Measurements from ENCODE around the gene SNX33. TPM values are rescaled to one million over a fixed set of nuclear protein-coding genes. Genes with fewer than 3 reads are reported as not detected.

The SNX33 gene
- total and polyA plus RNA-seq, 2 of the 13 experiments (the other 11 are each of a cell fraction or from before 2014, with no cell fraction given) = 11.0 to 11.6 TPM

GRCh38 chr15:75674366-75674765, 26.7 kb downstream of the SNX33 start:
- no peak overlapping the region for H3K27ac ChIP-seq (ENCODE audit: extremely low read length, insufficient read depth, low read length)
- DNase-seq (ENCODE audit: low spot score) = no peak
- no peaks in the 10 kb centered on the region for H4K20me1 ChIP-seq (ENCODE audit: insufficient read depth, low read length)
- no TSS peak for BruUV-seq (replicated peaks)
- TF ChIP-seq TEAD3 (CRISPR knock-in tag; optimal IDR thresholded peaks at IDR 0.05; ENCODE audit: borderline replicate concordance) (no peak), ZNF292 (CRISPR knock-in tag; IDR thresholded peaks at IDR 0.05; ENCODE audit: borderline replicate concordance, low read depth) (no peak), MXD1 (CRISPR knock-in tag; IDR thresholded peaks at IDR 0.05) (no peak), ZBTB25 (CRISPR knock-in tag; IDR thresholded peaks at IDR 0.05) (no peak)
- ChIA-PET POLR2A (interaction anchor here (1.4 to 2.3 kb wide), 2 partner anchors 27 kb away, joined by 5 to 7 read pairs; partner anchors contain the start of gene SNX33), CTCF (ENCODE audit: low intra/inter-chr PET ratio, low total read pairs) (no interaction called here)
- in situ Hi-C loops (cut with HindIII; ENCODE audit: extremely low pct_ligation_motif_present, low pct_unique_long_range_greater_than_20kb) (no loop called here), intact Hi-C loops (cut with micrococcal nuclease; ENCODE audit: unreplicated experiment) (no loop called here)
- H3K36me3 ChIP-seq (replicated peaks in 1 of 2; ENCODE audit: control insufficient read depth in 1 of 2, insufficient read depth in 2 of 2, low read length in 2 of 2) = no peaks in the 10 kb centered on the region
- H3K79me2 ChIP-seq (ENCODE audit: insufficient read depth, low read length) = no peaks in the 10 kb centered on the region
- no peaks in the 10 kb centered on the region for H3K9me3 ChIP-seq (ENCODE audit: low read length)
- no peak overlapping the region for H2AFZ ChIP-seq (ENCODE audit: low read length)
- peaks cover 4 to 42% of the 10 kb centered on the region in 2 experiments; a peak in 3 of 5 replicates for H3K27me3 ChIP-seq (ENCODE audit: control insufficient read depth in 1 of 2, insufficient read depth in 2 of 2, low read length in 2 of 2)
- peak overlapping the region; percentile 1; the same call in 1 of the 2 replicates for H3K4me2 ChIP-seq (ENCODE audit: low read depth, low read length)
- no peak for ATAC-seq
- H3K4me3 ChIP-seq (replicated peaks in 1 of 3; ENCODE audit: insufficient read depth in 1 of 3, low read depth in 2 of 3, low read length in 3 of 3) = no peak overlapping the region
- peaks cover 54% of the 10 kb centered on the region for H3K4me1 ChIP-seq (ENCODE audit: insufficient read depth, low read length)
- no peak overlapping the region for H3K9ac ChIP-seq (ENCODE audit: insufficient read depth, low read depth, low read length)
- WGBS (ENCODE audit: low lambda C conversion rate) = no CpG with 5 or more reads among the region's 8 CpGs
- FAIRE-seq = no peak

GRCh38 chr15:75675579-75676404, 28.1 kb downstream of the SNX33 start:
- intact Hi-C loops (cut with micrococcal nuclease; ENCODE audit: unreplicated experiment) (no loop called here), in situ Hi-C loops (cut with HindIII; ENCODE audit: extremely low pct_ligation_motif_present, low pct_unique_long_range_greater_than_20kb) (no loop called here)
- H3K36me3 ChIP-seq (replicated peaks in 1 of 2; ENCODE audit: control insufficient read depth in 1 of 2, insufficient read depth in 2 of 2, low read length in 2 of 2) = no peaks in the 10 kb centered on the region
- DNase-seq (ENCODE audit: low spot score) (no peak), FAIRE-seq (no peak), ATAC-seq (peak; percentile 36)
- CTCF ChIA-PET (ENCODE audit: low intra/inter-chr PET ratio, low total read pairs) = no interaction called here
- POLR2A ChIA-PET = interaction anchor here (1.5 to 2.3 kb wide), 3 partner anchors 29 to 49 kb away, joined by 3 to 10 read pairs (median 7); partner anchors contain the start of genes IMP3 and SNX33
- H3K4me1 ChIP-seq (ENCODE audit: insufficient read depth, low read length) = peaks cover 66% of the 10 kb centered on the region
- no TSS peak for BruUV-seq (replicated peaks)
- no peaks in the 10 kb centered on the region for H3K9me3 ChIP-seq (ENCODE audit: low read length)
- H2AFZ ChIP-seq (ENCODE audit: low read length) = no peak overlapping the region
- 59% methylated on average over 19 of the region's 41 CpGs for WGBS (ENCODE audit: low lambda C conversion rate)
- H3K79me2 ChIP-seq (ENCODE audit: insufficient read depth, low read length) = no peaks in the 10 kb centered on the region
- H3K27me3 ChIP-seq (ENCODE audit: control insufficient read depth in 1 of 2, insufficient read depth in 2 of 2, low read length in 2 of 2) = peaks cover 4 to 44% of the 10 kb centered on the region in 2 experiments; a peak in 3 of 5 replicates
- no peak overlapping the region for H3K9ac ChIP-seq (ENCODE audit: insufficient read depth, low read depth, low read length)
- H3K4me2 ChIP-seq (ENCODE audit: low read depth, low read length) = peak overlapping the region; percentile 53
- H3K27ac ChIP-seq (ENCODE audit: extremely low read length, insufficient read depth, low read length) = no peak overlapping the region
- peak overlapping the region in 1 of 3 experiments; percentile 46; a peak in 1 of 6 replicates for H3K4me3 ChIP-seq (replicated peaks in 1 of 3; ENCODE audit: insufficient read depth in 1 of 3, low read depth in 2 of 3, low read length in 3 of 3)
- H4K20me1 ChIP-seq (ENCODE audit: insufficient read depth, low read length) = no peaks in the 10 kb centered on the region
- TF ChIP-seq ZNF777 (CRISPR knock-in tag; IDR thresholded peaks at IDR 0.05) (peak; percentile 77; the same call in 1 of the 2 replicates), ZNF292 (CRISPR knock-in tag; IDR thresholded peaks at IDR 0.05; ENCODE audit: borderline replicate concordance, low read depth) (0 out of 2 replicates have a peak, but pooled peaks have one; percentile 27), ZBTB7A (CRISPR knock-in tag; IDR thresholded peaks at IDR 0.05) (no peak), ZBTB38 (CRISPR knock-in tag; IDR thresholded peaks at IDR 0.05) (peak; percentile 15; the same call in 1 of the 2 replicates), ZFP91 (CRISPR knock-in tag; IDR thresholded peaks at IDR 0.05; ENCODE audit: borderline replicate concordance) (peak; percentile 15; the same call in 1 of the 2 replicates), ZFX (CRISPR knock-in tag; IDR thresholded peaks at IDR 0.05; ENCODE audit: low read depth) (peak; percentile 52; the same call in 1 of the 2 replicates), ZSCAN31 (CRISPR knock-in tag; IDR thresholded peaks at IDR 0.05; ENCODE audit: low read depth) (0 out of 2 replicates have a peak, but pooled peaks have one; percentile 16)
